GM21723 (cell line): ENCODE measurements around the gene IFITM5.
"Not testable (repeated sequence)": the region's sequence is repeated elsewhere in the genome, so short reads cannot be mapped to it uniquely, and the experiment has no call there.

ENCODE experiments used
- ATAC-seq: cut with Tn5 transposase; IDR thresholded peaks from one replicate; pipeline ENCODE4 v1.9.1; 2021; ENCODE audit warnings: mild to moderate bottlenecking, moderate library complexity; ENCODE audit not compliant: unreplicated experiment

IFITM5 gene

DNA sequence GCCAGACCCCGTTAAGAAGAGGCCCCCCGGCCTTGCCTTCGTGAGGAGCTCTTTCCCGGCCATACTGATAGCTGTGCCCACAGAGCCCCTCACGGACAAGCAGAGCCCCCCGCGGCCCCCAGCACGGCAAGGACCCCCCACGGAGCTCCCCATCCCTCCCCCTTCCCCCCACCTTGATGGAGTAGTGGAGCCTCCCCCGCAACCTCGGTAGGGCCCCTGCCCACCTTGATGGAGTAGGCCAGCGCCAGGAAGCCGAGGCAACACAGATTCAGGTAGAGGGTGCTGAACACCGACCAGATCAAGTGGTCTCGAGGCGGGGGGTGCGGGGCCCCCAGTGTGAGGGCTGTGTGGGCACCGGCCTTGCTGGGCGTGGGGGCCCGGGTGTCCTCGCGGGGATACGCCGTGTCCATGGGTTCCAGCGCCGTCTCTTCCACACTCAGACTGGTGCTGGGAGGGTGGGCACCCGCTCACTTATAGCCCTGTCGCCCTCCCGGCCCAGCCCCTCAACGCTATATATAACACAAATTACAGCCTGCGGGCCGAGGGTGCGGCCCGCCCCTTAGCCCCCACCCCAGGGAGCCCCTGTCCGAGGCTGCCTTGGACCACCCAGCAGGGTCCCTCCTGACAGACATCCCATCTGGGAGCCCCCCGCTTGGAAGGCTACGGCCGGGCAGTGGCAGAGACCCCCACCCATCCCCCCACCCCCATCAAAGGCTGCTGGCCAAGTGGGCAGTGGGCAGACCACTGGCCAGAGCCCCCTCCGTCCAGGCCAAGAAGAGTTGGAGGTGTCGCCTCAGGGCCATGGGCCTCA lies at the start of gene IFITM5:
TSS of gene IFITM5 (minus strand) at position 446 of the 811 bp plus-strand sequence. CDS start at position 410, 36 bp downstream.
- no peak for ATAC-seq

DNA sequence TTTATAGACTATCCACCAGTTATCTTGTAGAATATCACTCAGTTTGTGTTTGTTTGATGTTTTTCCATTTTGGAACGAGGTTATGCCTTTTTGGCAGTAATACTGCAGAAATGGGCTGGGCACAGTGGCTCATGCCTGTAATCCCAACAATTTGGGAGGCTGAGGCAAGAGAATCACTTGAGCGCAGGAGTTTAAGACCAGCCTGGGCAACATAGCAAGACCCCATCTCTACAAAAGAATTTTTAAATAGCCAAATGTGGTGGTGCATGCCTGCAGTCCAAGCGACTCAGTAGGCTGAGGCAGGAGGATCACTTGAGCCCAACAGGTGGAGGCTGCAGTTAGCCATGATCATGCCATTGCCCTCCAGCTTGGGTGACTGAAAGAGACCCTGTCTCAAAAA lies 47.2 kb upstream of the IFITM5 start:
- no peak for ATAC-seq

DNA sequence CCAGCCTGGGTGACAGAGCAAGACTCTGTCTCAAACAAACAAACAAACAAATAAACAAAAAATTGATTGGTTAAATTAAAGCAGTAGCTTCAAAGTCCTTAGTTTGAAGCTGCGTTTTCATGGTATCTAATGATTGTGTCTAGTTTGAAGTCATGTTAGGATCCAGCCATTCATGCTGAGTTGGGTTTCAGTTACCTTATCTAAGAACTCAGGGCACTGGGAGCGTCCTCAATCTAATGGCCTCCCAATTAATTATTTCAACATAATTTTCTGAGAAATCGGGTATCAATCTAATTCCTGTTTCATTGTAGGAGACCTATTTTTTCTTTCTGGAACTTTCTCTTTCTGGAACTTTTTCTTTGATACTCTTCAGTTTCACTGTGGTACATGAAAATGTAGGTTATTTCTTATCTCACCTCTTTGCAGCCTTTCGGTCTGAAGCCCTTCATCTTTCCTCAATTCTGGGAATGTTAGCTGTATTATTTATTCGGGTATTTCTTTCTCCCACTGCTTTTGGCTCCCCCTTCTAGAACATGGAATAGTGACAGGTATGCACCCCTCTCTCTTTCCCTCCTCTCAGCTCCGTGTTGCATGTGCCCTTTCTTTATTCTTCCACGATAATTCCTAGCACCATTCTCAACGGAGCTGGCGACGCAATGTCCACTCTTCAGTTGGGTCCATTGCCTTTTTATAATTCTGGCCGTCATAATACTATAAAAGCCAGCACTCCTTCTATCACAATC lies 45.7 kb upstream of the IFITM5 start:
- no peak for ATAC-seq

DNA sequence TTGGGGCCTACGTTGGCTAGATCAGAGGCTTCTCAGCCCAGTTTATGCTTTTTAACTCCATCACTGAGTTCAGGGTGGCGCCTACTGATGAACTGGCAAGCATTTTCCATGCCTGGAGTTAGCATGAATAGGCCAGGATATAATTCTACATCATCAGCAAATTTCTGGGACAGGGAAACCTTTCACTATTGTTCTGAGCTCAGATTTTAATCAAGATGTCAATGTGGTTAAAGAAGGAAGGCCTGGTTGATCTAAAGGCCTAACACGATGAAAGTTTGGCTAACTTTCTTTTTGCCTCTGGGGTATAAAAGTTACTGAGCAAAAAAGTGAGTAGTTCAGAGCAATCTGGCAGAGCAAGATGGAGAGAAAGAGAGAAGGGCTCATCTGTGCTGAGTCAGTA lies 43.0 kb upstream of the IFITM5 start:
- ATAC-seq: no peak

DNA sequence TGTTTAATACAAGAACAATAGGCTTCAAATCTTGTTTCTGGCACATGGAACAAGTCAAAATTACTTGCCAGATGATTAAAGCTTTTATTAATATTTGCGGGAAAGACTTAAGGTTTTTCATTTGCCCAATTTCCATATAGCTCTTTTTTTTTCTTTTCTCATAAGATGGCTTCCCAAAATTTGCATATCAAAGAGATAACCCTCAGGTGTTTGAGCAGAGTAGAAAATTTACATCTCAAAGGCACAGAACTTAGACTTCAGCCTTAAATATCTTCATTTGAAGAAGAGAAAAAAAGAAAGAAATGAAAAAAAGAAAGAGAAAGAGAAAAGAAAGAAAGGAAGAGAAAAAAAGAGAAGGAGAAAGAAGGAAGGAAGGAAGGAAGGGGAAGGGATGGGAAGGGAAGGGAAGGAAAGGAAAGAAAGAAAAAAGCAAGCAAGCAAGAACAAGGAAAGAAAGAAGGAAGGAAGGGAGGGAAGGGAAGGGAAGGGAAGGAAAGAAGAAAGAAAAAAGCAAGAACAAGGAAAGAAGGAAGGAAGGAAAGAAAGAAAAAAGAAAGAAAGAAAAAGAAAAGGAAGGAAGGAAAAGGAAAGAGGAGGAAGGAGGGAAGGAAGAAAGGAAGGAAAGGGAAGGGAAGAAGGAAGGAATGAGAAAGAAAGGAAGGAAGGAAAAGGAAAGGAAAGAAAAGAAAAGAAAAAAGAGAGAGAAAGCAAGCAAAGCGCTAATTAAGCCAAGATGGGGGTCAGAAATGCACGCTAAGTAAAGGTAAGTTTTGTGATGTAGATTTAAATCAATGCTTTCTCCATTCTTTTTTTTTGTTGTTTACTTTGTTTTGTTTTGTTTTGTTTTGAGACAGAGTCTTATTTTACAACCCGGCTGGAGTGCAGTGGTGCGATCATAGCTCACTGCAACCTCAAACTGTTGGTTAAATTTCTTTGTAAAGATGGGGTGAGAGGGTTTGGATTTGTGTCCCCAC lies 41.5 kb upstream of the IFITM5 start:
- ATAC-seq: no peak

DNA sequence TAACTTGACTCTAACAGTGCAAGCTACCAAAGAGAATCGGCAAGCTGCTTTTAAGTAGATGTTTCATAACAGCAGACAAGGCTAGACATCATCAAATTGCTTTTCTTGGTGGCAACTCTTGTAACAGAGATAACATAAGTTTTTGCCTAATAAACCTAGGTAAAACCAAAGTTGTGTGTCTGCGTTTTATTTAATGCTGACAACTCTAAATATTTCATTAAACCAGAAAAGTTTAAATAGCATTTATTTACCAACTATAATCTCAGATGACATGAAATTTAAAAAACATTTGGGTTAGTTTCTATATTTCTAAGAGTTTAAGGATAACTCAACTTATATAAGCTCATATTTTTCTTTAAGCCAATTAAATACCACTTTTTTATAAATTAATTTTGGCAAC lies 40.6 kb upstream of the IFITM5 start:
- ATAC-seq: no peak

DNA sequence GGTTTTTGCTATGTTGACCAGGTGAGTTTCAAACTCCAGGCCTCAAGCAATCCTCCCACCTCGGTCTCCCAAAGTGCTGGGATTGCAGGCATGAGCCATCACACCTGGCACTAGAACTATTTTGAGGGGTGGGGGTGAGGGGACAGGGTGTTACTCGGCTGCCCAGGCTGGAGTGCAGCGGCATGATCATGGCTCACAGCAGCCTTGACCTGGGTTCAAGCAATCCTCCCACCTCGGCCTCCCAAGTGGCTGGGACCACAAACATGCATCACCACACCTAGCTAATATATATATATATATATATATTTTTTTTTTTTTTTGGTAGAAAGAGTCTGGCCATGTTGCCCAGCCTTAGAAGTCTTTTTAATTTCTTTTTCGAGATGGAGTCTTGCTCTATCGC lies 38.4 kb upstream of the IFITM5 start:
- no peak for ATAC-seq

DNA sequence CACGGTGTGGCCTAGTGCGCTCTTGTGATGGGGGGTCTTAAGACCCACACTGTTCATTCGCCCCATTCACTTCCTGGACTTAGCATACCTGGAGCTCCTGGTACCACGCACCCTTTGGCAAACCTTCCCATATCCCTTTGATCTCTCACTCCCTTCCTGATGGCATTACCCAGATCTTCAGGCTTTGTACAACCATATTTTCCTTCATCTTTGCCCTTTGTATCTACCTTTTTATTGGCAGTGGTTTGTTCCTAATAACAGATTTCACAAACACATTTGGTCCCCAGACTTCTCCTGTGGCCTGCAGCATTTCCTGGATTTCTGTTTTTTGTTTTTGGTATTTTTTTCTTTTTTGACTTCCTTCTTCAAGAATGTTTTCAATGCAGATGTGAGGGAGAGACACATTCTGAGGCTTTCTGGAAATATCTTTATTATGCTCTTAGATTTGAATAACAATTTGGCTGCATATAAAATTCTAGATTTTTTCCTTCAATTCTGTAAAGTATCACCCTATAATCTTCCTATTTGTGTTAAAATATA lies 37.4 kb upstream of the IFITM5 start:
- no peak for ATAC-seq

DNA sequence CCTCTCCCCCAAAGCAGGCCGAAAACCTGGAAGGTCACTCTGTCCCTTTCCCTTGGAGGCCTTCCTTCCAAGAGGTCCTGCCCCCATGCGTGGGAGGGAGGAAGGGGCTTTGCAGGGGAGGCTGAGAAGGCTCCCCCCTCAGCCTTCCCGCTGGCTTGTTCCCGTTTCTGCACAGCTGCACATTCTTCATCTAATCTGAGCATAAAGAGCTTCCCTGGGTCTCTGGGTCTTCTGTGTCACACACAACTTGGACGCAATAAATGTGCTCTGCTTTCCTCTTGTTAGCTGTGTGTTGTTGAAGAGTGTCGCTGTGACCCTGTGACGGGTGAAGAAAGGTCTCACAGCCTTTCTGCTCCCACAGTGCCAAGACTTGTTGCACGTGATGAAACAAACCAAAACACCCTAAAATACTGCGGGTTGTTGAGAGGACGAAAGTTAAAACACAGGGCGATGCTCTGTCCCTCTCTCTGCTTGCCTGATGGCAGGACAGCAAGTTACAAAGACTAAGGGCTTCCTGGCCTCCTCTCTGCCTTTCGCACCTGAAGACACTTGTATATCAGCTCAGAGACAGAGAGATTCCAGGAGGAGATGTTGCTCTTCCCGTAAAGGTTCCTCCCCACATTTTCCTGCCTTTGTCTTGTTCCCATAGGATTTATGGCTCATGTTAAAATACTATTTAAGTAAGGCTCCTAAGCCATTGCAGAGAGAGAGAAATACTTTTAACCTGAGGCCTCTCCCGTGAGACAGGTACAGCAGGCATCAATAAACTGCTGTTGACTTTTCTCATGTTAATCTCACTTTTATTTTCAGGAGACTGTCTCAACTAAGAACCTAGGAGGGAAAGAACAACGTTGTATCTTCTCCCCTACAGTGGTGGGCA lies 36.7 kb upstream of the IFITM5 start:
- no peak for ATAC-seq

DNA sequence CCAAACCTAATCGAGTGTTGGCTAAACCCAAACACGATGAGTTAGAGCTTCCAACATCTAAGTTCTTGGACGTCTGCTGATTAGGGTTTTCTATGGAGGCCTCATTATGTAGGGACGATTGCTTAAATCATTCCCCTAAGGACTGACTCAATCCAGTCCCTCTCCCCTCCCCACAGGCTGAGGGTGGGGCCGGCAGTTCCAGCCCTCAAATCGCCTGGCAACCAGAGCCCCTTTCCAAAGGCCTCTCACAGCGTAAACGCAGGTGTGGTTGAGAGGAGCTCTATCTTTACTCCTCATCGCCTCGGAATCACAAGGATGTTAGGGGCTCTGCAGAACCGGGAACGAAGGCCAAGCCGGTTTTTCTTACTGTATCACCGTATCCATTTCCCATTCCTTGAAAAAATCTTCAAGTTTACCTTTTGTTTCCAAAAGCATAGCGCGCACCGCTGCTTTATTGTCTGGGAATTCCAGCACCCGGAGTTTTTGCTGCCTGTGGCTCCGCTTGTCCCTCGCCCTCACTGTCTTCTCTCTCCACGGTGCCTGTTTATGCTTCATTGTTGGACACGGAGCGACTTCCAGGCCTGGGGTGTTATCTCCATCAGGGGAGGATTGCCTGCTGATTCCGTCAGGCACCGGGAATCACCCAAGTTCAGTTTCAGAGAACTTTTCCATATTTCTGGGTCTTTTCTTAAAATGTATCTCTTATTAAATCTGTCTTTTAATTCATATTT lies 35.1 kb upstream of the IFITM5 start:
- no peak for ATAC-seq

DNA sequence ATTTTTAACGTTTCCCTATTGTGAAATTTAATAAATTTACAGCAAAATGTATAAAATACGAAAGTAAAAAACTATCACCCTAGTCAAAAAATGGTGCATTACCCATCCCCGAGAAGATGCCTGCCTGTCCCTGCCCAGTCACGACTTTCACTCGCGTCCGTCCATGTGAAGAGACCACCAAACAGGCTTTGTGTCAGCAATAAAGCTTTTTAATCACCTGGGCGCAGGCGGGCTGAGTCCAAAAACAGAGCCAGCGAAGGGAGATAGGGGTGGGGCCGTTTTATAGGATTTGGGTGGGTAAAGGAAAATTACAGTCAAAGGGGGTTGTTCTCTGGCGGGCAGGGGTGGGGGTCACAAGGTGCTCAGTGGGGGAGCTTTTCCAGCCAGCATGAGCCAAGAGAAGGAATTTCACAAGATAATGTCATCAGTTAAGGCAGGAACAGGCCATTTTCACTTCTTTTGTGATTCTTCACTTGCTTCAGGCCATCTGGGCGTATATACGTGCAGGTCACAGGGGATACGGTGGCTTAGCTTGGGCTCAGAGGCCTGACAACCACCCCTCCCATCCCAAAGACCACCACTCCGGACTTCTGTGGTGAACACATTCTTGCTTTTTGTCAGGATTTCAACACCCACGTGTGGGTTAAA lies 34.4 kb upstream of the IFITM5 start:
- not testable (repeated sequence) for ATAC-seq

DNA sequence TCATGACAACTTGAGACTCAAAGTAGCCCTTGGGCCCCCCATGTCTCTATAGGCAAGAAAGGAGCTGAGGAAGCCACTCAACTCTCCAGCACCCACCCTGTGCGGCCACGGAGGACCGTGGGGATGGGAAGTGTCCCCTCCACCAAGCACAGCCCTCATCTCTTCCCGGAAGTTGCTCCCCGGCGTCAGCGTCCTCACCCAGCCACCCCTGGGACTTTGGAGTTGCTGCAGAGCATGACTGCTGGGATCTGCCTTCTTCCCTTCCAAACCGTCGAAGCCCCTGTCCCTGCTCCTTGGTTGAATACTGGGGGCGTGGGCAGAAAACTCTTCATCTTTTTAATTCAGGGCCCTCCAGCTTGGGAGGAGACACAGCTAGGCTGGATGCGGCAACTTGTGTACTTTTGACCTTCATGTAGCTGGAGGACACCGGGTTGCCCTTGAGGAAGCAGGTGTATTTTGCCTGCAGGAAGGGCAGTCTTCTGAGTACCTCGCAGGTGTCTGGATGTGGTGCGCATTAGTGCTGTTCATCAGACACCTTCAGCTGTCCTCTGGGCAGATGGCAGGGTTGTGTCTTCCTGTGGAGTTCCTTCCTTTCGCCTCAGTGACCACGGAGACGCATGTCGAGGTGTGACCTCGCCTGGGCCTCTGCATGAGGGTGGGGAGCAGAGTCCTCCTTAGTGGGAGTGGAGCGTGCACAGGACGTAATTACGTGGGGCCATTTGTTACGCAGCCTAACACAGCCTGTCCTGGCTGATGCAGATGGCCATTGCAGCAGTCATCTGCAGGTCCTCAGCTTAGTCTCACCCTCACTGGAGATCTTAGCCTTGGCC lies 33.5 kb upstream of the IFITM5 start:
- ATAC-seq: no peak

DNA sequence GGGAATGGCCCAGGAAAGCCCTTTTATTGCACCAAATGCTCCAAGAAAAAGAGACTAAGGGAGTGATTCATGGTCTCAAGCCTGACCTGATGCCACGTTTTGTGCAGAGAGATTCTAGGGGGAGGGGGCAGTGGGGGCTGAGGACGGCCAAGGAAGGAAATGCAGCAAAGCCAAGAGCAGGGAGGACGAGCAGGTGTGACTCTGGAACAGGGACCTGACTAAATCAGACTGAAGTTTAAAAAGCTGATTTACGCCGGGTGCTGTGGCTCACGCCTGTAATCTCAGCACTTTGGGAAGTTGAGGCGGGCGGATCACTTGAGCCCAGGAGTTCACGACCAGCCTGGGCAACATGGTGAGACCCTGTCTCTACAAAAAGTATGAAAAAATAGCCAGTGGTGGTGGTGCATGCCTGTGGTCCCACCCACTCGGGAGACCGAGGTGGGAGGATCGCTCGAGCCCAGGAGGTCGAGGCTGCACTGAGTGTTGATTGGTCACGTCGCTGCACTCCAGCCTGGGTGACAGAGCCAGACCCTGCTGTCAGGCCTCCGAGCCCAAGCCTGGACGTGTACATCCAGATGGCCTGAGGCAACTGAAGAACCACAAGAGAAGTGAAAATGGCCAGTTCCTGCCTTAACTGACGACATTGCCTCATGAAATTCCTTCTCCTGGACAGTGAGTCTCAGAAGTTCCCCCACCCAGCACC lies 32.2 kb upstream of the IFITM5 start:
- no peak for ATAC-seq

DNA sequence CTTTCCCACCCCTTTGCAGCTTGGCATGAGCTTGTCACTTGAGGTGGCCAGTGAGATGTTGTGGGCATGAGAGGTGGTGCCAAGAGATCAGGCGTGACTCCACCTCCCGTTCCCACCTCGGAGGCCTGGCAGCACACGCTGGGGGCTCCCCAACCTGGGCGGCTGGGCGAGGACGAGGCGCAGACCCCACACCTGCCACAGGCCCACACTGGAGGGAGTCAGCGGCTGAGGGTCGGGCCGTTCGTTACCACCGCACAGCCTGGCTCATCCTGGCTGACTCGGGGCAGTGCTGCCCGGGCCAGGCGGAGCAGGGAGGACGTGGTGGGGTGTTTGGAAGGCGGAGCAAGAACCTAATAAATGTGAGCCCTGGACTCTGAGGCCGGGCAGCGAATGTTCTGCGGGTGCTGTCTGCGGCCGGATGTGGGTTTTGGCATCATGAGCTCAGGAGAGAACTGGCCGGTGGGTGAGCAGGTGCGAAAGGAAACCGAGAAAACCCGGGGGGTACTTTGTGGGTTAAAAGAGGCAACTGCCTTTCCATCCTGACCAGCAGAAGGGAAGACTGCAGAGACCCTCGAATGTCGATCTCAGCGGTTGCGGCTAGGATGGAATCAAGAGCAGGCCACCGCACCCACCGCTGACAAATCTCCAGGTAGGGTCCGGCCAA lies 31.5 kb upstream of the IFITM5 start:
- no peak for ATAC-seq

DNA sequence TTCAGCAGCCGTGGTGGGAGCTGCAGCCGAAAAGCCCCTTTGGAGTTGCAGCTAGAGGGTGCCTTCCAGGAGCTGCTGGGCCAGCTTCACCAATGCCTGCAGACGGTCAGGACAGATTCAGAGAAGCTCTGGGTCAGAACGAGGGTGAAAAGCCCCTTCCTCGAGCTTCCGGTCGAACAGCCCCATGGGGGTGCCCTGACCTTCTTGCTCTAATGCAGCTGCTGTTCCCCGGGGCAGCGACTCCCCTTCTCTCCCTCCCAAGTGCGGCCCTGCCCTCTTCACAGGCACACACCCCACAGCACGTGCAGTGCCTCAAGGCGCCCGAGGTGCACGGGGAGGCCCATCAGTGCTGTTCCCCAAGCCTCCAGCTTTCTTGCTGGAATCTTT lies 31.0 kb upstream of the IFITM5 start:
- ATAC-seq: no peak

DNA sequence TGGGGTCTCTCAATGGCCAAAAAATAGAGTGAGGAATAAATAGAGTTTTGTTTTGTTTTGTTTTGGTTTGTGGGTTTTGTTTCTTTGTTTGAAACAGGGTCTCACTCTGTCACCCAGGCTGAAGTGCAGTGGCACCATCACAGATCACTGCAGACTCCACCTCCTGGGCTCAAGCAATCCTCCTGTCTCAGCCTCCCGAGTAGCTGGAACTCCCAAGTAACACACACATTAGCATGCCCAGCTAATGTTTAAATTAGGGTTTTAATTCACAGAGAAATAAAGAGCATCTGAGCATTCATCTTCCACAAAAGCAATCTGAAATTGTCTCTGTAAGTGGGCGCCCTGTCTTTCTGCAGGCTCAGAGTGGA lies 30.5 kb upstream of the IFITM5 start:
- no peak for ATAC-seq
